Measurements from ENCODE around the gene ADAM22.

DNA sequence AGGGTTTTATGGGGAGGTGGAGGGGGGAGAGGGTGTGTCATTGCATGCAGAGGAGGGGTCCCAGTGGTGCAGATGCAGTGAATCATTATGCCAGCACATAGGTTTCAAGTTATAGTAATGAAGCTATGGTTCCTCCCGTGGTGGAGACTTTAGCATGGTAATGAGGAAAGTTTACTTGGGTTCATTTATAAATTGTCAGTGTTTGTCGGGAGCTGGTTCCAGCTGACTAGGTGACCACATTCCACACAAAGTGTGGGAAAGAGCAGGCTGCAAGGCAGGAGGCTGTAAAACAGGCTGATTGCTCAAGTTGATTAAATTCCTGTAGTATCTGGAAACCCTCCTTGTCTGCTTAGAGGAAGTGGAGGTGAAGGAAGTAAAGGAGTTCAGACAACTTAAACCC is 206.9 kb downstream of the ADAM22 start:
- TF ChIP-seq BCL11A (IDR thresholded peaks at IDR 0.05; ENCODE audit: low read depth, low read length) (no peak), POLR2A (IDR thresholded peaks at IDR 0.05; ENCODE audit: low read depth, low read length) (no peak)

All from GM12878 (cell line).